IMR-90 (cell line): ENCODE measurements around the gene HS3ST5. TPM values are rescaled to one million over a fixed set of nuclear protein-coding genes. Genes with fewer than 3 reads are reported as not detected.

Experiments
- ATAC-seq: fragments of 200-7000 bp; cut with Tn5 transposase; 2 replicates; pipeline ENCODE4 v1.9.1; 2020; ENCODE audit warnings: low read depth, mild to moderate bottlenecking, moderate library complexity
- BruUV-seq: library from RNA; stranded (reverse); fragments of 400-500 nt; replicated peaks from 2 replicates; lab custom pipeline; 2021; lab: Mats Ljungman, UMichigan
- CTCF ChIA-PET: fragments of 300-600 bp; formaldehyde crosslinking; extraction: SDS; loops from one replicate; lab custom pipeline; 2021; ENCODE audit warnings: antibody characterized with exemption; lab: Yijun Ruan, JAX
- POLR2A ChIA-PET: fragments of 300-600 bp; sonication (Branson Sonifier 250); formaldehyde crosslinking; loops from one replicate; lab custom pipeline; 2022; ENCODE audit warnings: antibody characterized with exemption; ENCODE audit not compliant: unreplicated experiment; lab: Charles Lee
- DNase-seq: peaks from one replicate; pipeline ENCODE4 v3.0.0; 2013
- H2AFZ ChIP-seq: replicated peaks from 2 replicates; pipeline ENCODE3; 2013; ENCODE audit warnings: low read length, mild to moderate bottlenecking; ENCODE audit not compliant: poor library complexity
- H2AK5ac ChIP-seq: 2 replicates; pipeline ENCODE4 v1.6.1; 2013; ENCODE audit warnings: low read depth, low read length, inconsistent platforms
- H2AK9ac ChIP-seq: replicated peaks from 2 replicates; pipeline ENCODE3; 2013; ENCODE audit warnings: mild to moderate bottlenecking, low read depth, low read length, moderate library complexity; ENCODE audit not compliant: poor library complexity
- H2BK120ac ChIP-seq: 2 replicates; pipeline ENCODE4 v1.6.1; 2013; ENCODE audit warnings: low read depth, low read length, inconsistent platforms
- H2BK15ac ChIP-seq: 3 replicates; pipeline ENCODE4 v1.6.1; 2013; ENCODE audit warnings: low read depth, low read length, inconsistent platforms
- H2BK20ac ChIP-seq: 2 replicates; pipeline ENCODE4 v1.6.1; 2013; ENCODE audit warnings: low read depth, mild to moderate bottlenecking, inconsistent platforms, low read length, moderate library complexity
- H2BK5ac ChIP-seq: 2 replicates; pipeline ENCODE4 v1.6.1; 2013; ENCODE audit warnings: mild to moderate bottlenecking, low read depth, low read length, inconsistent platforms; ENCODE audit not compliant: poor library complexity, severe bottlenecking
- H3K14ac ChIP-seq: replicated peaks from 2 replicates; pipeline ENCODE4 v1.6.1; 2013; ENCODE audit warnings: low read depth, low read length, inconsistent platforms
- H3K18ac ChIP-seq: 2 replicates; pipeline ENCODE4 v1.6.1; 2013; ENCODE audit warnings: low read depth, low read length, control low read depth
- H3K23ac ChIP-seq: 2 replicates; pipeline ENCODE4 v1.6.1; 2013; ENCODE audit warnings: low read depth, low read length, inconsistent platforms
- H3K27ac ChIP-seq: 2 replicates; pipeline ENCODE4 v1.5.1; 2013; ENCODE audit warnings: mild to moderate bottlenecking, control low read depth, low read length; ENCODE audit not compliant: insufficient read depth
- H3K27me3 ChIP-seq: 2 replicates; pipeline ENCODE4 v1.6.1; 2013; ENCODE audit warnings: low read length; ENCODE audit not compliant: control insufficient read depth, insufficient read depth
- H3K36me3 ChIP-seq: 2 replicates; pipeline ENCODE4 v1.6.1; 2013; ENCODE audit warnings: low read length, mixed read lengths; ENCODE audit not compliant: control insufficient read depth, insufficient read depth
- H3K4ac ChIP-seq: 2 replicates; pipeline ENCODE4 v1.6.1; 2013; ENCODE audit warnings: low read depth, low read length, inconsistent platforms
- H3K4me1 ChIP-seq: 2 replicates; pipeline ENCODE4 v1.6.1; 2013; ENCODE audit warnings: low read length, mixed read lengths; ENCODE audit not compliant: control insufficient read depth, insufficient read depth
- H3K4me2 ChIP-seq: 2 replicates; pipeline ENCODE4 v1.6.1; 2013; ENCODE audit warnings: low read depth, mild to moderate bottlenecking, control low read depth, low read length, moderate library complexity
- H3K4me3 ChIP-seq: 2 replicates; pipeline ENCODE4 v1.5.1; 2013; ENCODE audit warnings: low read depth, mild to moderate bottlenecking, control low read depth, low read length, moderate library complexity; ENCODE audit not compliant: insufficient read depth
- H3K56ac ChIP-seq: 2 replicates; pipeline ENCODE4 v1.6.1; 2013; ENCODE audit warnings: low read length, inconsistent platforms; ENCODE audit not compliant: insufficient read depth; ENCODE audit errors: extremely low read depth
- H3K79me1 ChIP-seq, 2 experiments: 2 replicates each; pipeline ENCODE4 v1.6.1; 2013; ENCODE audit warnings: low read length in 2 of 2, inconsistent platforms in 1 of 2, low read depth in 1 of 2
- H3K9ac ChIP-seq: 2 replicates; pipeline ENCODE4 v1.6.1; 2013; ENCODE audit warnings: low read depth, low read length, control low read depth
- H3K9me1 ChIP-seq: 2 replicates; pipeline ENCODE4 v1.6.1; 2013; ENCODE audit warnings: low read length, inconsistent platforms; ENCODE audit not compliant: insufficient read depth
- H3K9me3 ChIP-seq: 2 replicates; pipeline ENCODE4 v1.6.1; 2013; ENCODE audit warnings: low read length; ENCODE audit not compliant: control insufficient read depth, insufficient read depth
- H4K20me1 ChIP-seq: 2 replicates; pipeline ENCODE4 v1.6.1; 2013; ENCODE audit warnings: low read length, inconsistent platforms; ENCODE audit not compliant: insufficient read depth
- H4K5ac ChIP-seq: 2 replicates; pipeline ENCODE4 v1.6.1; 2013; ENCODE audit warnings: mild to moderate bottlenecking, low read depth, low read length, control low read depth
- H4K8ac ChIP-seq, 2 experiments: 2 replicates each; pipeline ENCODE4 v1.6.1; 2013; ENCODE audit warnings: low read depth in 2 of 2, low read length in 2 of 2, control low read depth in 1 of 2, inconsistent platforms in 1 of 2
- H4K91ac ChIP-seq: 2 replicates; pipeline ENCODE4 v1.6.1; 2013; ENCODE audit warnings: low read depth, low read length, inconsistent platforms; ENCODE audit not compliant: insufficient read depth
- CTCF ChIP-seq: conservative IDR thresholded peaks from 2 replicates; pipeline ENCODE4 v1.5.1; 2012; ENCODE audit warnings: mild to moderate bottlenecking, low read depth, low read length, improper control_type of control experiment
- FOS ChIP-seq: fragments of 150-350 bp; IDR thresholded peaks from 2 replicates; pipeline ENCODE4 v1.6.1; 2016; ENCODE audit warnings: low read depth, low read length
- MAFK ChIP-seq: IDR thresholded peaks from 2 replicates; pipeline ENCODE4 v1.6.1; 2012; ENCODE audit warnings: low read depth, low read length, improper control_type of control experiment
- RCOR1 ChIP-seq: IDR thresholded peaks from 2 replicates; pipeline ENCODE4 v1.6.1; 2012; ENCODE audit warnings: mild to moderate bottlenecking, low read length, improper control_type of control experiment; ENCODE audit not compliant: insufficient replicate concordance
- WGBS, 2 experiments: methylation state at CpG; one replicate each; pipeline versions ENCODE4 v1.1.5 to v1.1.7; 2013; ENCODE audit warnings: missing lambda C conversion rate in 2 of 2; ENCODE audit not compliant: insufficient read length in 1 of 2; ENCODE audit errors: extremely low coverage in 2 of 2; 5-methylcytosine and 5-hydroxymethylcytosine counted together
- dilution Hi-C: fragments of 300-500 bp; cut with HindIII; formaldehyde crosslinking; loops from one replicate; pipeline ENCODE4 v1.14.3; 2018; ENCODE audit warnings: low sequenced_read_pairs; ENCODE audit not compliant: unreplicated experiment
- in situ Hi-C: fragments of 300-500 bp; cut with MboI; formaldehyde crosslinking; loops from 3 replicates; pipeline ENCODE4 v1.14.3; 2019; ENCODE audit warnings: low sequenced_read_pairs, inconsistent platforms, mixed read lengths
- intact Hi-C: fragments of 100-400 bp; cut with micrococcal nuclease; formaldehyde crosslinking; loops from 2 replicates; pipeline ENCODE4 v1.10.0; 2022
- polyA plus RNA-seq, 3 experiments: library from polyadenylated mRNA; depleted of rRNA; stranded (reverse); fragments of >200 nt; gene quantifications; 2 replicates each; pipeline ENCODE4 v1.2.3, GENCODE V29; 2012; ENCODE audit warnings: low replicate concordance in 1 of 3
- total RNA-seq: library from RNA; depleted of rRNA; stranded (reverse); fragments of >200 nt; gene quantifications from 2 replicates; pipeline ENCODE4 v1.2.3, GENCODE V29; 2012

Gene HS3ST5
- total and polyA plus RNA-seq, 2 of the 4 experiments (the other 2 are of a cell fraction) = not detected

DNA sequence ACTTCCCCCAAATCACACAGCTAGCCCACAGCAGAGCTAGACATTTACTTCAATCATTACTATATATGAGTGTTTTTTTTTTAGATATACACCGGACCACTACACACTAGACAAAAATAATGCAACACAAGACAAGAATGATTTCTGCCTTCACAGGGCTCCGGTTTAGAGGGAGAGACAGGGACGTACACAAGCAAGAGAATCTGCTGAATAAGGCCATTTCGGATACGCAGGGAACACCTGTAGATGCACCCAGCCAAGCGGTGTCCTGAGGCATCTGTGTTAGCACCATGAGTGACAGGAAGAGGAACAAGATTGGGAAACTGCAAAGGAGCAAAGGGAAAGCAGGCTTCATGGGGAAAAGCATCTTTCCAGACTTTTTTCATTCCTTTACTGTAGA, 45.7 kb downstream of the HS3ST5 start:
- Histone ChIP-seq H4K91ac (no peak overlapping the region), H3K14ac (no peak overlapping the region), H2BK20ac (no peak overlapping the region), H3K36me3 (no peaks in the 10 kb centered on the region), H3K23ac (no peak overlapping the region), H3K4ac (no peak overlapping the region), H4K5ac (no peak overlapping the region), H3K9me1 (no peaks in the 10 kb centered on the region), H4K20me1 (no peaks in the 10 kb centered on the region), H3K4me1 (no peaks in the 10 kb centered on the region), H2AFZ (no peak overlapping the region), H2AK9ac (no peak overlapping the region), H2BK5ac (no peak overlapping the region), H2BK15ac (no peak overlapping the region), H3K27ac (no peak overlapping the region), H2AK5ac (no peak overlapping the region), H3K9me3 (no peaks in the 10 kb centered on the region), H3K4me3 (no peak overlapping the region), H3K79me1 (no peaks in the 10 kb centered on the region), H3K4me2 (no peak overlapping the region), H3K27me3 (no peaks in the 10 kb centered on the region; the same call in 1 of the 2 replicates), H3K18ac (no peak overlapping the region), H3K56ac (no peak overlapping the region), H3K9ac (no peak overlapping the region), H2BK120ac (no peak overlapping the region), H4K8ac (no peak overlapping the region)
- intact Hi-C loops = no loop called here
- dilution Hi-C loops = no loop called here
- TF ChIP-seq CTCF = no peak
- no peak for TF ChIP-seq RCOR1
- no peak for TF ChIP-seq FOS
- TF ChIP-seq MAFK = no peak
- CTCF ChIA-PET = interaction anchor here (0.8 kb wide), 1 partner anchor 42 kb away, joined by 3 read pairs; no protein-coding TSS in a partner anchor
- POLR2A ChIA-PET = no interaction called here
- BruUV-seq = no TSS peak
- ATAC-seq (no peak), DNase-seq (no peak)
- in situ Hi-C loops = loop anchor here (25.0 kb wide), 1 partner anchor 310 kb away; no protein-coding TSS in a partner anchor
- WGBS, 2 experiments = 89% methylated on average over 3 of the region's 6 CpGs; no CpG with 5 or more reads in 1 of the 2 experiments
